HK-2 (cell line): ENCODE measurements around the gene AMBRA1.

ENCODE experiments used
- DNase-seq: peaks from one replicate; pipeline ENCODE4 v3.0.0-alpha.2; 2018; ENCODE audit not compliant: unreplicated experiment

The AMBRA1 gene

GRCh38 chr11:46438211-46438610 is 155.6 kb downstream of the AMBRA1 start:
- no peak for DNase-seq

- no peak for DNase-seq
These were observed 156.6 kb downstream of the AMBRA1 start for GRCh38 chr11:46437122-46437689.

DNA sequence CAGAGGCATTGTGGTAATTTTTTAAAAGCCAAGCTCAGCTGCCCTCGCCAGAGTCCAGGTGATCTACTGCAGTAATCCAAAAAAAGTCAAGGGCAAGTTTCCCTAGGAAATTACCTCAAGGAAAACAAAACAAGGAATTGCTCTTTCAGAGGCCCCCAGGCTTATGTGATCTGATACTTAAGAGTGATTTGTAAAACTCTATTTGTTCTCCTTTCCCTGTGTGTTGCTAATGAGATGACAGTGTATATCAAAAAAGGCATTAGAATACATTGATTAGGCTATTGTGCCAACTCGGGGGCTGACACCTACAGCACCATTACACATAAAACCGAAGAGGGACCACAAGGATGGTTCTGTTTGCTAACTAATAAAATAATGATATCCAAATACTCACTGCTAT is 157.7 kb downstream of the AMBRA1 start:
- DNase-seq: no peak

DNA sequence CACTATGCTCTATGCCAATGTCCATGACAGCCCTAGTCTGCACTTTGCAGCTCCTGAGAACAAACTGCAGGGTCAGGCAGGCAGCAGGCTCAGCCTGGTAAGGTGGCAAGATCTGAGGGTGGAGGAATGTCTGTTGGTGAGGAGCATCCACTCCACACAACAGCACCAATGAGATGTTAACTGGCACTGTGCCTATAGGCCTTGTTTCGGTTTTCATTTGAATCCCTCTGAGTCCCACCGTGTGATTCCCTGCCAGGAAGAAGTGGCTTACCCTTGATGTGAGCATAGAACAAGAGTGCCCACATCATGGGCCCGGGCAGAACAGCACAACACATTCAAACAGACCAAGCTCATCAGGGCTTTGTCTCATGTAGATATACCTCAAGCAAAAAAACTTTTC is 158.1 kb downstream of the AMBRA1 start:
- DNase-seq: no peak

- no peak for DNase-seq
These were observed 162.6 kb downstream of the AMBRA1 start for GRCh38 chr11:46431211-46431610.

DNA sequence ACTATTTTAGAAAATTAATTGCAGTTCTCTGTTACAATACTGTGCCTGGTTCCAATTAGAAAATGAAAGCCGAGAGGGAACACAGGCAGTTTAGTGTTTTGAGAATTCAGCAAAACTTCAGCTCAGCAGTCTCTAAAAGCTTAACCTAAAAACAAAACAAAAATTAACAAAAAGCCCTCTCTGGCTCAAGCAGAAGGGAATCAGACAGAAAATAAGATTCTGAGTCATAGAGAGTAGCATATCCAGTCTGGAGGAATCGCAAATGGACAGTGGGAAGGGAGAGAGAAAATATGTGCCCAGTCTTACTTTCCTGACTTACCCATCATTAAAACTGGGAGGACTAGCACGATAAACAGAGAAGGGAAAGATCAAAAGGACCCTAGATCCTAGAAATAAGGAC is 164.1 kb downstream of the AMBRA1 start:
- no peak for DNase-seq

GRCh38 chr11:46427364-46427763 is 166.5 kb downstream of the AMBRA1 start:
- no peak for DNase-seq

DNA sequence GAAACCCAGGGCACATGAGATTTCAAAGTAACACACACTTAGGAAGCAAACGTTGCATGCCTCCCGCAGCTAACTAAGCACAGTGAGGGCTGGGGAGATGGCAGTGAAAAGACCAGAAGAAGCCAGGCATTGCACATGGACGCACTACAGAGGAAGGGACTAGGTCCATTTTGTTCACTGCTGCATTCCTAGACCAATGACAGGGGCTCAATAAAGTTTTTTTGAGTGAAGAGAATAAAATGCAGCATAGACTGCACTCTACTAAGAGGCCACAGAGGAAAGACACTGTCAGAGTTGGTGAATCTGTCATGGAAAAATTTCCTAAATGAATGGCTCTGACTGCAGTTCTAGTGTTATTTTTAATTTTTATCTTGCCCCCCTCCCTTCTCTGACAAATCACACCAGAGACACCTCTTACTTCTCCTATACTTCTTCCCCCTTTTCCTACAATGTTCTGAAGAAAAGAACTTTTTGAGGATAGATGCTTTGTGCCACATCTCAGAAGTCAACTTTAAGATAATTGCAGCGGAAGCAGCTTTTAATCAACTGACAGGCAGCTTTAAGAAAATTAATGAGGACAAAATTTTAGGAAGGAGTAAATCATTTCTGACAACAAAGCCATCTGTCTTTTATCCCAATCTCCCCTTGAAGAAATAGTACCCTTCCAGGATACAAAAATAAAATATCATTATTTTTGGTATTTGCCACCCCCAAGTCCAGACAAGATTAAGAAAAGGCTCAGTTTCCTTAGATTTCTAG is 167.4 kb downstream of the AMBRA1 start:
- DNase-seq: no peak

GRCh38 chr11:46422588-46422987 is 171.2 kb downstream of the AMBRA1 start:
- DNase-seq: no peak

GRCh38 chr11:46421257-46421880 is 172.5 kb downstream of the AMBRA1 start:
- DNase-seq: no peak

GRCh38 chr11:46420513-46420912 is 173.3 kb downstream of the AMBRA1 start:
- no peak for DNase-seq

DNA sequence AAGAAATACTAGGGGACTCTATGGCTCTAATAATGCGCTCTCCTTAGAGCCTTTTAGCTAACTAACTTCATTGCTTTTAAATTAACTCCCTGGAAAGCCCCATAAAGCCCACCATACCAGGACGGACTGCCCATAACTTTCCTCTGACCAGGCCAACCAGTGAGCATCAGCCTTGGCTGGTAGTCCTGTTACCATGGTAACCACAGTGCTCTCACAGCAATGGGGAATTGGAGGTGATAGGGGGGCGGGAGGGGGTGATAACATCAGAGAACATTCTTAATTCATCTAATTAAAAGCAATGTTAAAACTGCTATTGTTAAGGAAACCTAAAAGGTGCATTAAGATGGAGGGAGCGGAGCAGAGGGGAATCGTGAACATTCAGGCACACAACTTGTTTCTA is 175.1 kb downstream of the AMBRA1 start:
- DNase-seq: no peak

- DNase-seq: no peak
These were observed 176.1 kb downstream of the AMBRA1 start for GRCh38 chr11:46417711-46418110.

DNA sequence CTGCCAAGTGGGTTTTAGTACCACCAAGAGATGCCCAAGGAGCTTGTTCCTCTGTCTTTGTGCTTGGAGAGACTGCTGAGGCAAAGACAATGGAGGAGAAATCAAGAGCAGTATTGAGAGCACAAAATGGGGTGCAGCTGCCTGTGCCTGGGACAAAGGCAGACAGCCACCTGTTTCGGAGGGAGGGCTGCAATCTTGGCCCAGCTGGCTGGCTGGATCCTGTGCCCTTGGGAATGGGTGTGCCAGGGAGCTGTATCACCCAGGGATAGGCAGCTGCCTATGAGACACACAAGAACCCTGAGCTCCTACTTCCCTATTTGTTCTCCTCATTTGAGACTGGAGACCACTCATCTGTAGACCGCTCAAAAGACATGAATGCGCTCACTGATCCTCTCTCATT is 178.9 kb downstream of the AMBRA1 start:
- no peak for DNase-seq

GRCh38 chr11:46414466-46414796 is 179.4 kb downstream of the AMBRA1 start:
- no peak for DNase-seq

DNA sequence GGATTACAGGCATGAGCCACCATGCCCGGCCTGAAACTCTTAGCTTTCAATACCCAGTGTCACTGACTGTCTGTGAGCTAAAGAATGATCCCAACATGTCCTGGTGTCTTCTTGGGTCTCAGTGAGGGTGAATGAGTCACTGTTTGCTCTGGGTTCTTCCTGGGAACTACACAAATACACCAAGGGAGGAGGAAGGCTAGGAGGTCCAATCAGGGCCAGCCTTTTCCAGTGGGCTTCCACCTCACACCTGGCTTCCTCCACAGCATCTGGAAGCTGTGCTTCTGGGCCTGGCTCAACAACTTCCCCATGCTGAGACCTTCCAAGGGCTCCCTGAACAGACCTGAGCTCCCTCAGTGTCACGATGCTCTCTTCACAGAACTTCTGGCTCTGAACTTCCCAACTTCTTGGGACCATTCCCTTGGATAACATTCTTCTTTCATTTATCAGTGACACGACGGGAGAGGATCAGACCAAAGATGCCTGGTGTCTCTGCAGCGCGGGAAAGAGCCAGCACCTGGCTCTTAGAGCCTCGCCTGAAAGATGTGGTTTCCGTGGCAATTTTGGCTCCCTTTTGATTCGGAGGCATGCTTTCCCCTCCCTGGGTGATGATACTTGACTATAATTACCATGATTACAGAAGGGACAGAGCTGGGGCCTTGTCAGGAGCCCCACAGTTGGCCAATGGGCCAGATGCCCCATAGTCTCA is 179.9 kb downstream of the AMBRA1 start:
- DNase-seq: no peak

- no peak for DNase-seq
These were observed 183.8 kb downstream of the AMBRA1 start for GRCh38 chr11:46410021-46410420.

DNA sequence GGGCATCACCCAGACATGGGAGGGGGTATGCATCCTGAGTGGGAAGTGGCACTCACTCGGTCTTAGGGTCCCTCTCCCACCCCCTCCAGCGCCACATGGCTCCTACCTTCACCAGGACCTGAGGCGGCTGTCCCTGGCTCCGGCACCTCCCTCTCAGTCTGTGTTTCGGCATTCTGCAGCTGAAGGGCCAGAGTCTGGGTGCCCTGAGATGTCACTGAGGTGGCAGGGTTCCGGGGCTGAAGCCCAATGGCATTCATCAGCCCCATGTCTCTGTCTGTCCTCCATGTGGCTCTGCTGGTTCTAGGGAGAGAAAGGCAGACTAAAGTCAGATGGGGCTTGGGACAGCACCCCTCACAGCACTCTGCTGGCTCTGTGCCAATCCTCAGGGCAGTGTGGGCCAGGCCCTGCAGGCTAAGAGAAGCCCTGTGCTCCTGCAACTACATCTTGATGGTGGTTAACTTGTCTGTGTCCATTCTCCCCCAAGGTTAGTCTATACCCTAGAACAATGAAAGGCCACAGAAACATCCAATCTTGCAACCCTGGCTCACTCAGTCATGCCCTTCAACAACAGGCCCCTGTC is 185.3 kb downstream of the AMBRA1 start:
- no peak for DNase-seq

DNA sequence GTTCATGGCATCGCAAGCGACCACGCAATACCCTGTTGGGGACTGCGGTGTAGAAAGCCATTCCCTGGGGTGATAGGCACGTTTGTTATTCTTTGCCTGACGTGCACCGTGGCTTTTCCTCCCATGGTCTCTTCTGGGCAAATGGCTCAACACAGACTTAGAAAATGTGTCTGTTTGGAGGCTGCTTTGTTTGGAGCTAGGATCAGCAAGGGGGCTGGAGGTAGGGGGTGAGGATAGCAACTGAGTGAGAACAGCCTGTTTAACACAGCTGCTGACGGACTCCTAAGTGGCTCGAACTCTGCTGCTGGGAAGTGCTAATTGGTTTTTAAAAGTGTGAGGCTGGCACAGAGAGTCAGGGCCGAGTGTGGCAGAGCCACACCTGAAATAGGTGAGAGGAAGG is 186.2 kb downstream of the AMBRA1 start:
- DNase-seq: no peak

DNA sequence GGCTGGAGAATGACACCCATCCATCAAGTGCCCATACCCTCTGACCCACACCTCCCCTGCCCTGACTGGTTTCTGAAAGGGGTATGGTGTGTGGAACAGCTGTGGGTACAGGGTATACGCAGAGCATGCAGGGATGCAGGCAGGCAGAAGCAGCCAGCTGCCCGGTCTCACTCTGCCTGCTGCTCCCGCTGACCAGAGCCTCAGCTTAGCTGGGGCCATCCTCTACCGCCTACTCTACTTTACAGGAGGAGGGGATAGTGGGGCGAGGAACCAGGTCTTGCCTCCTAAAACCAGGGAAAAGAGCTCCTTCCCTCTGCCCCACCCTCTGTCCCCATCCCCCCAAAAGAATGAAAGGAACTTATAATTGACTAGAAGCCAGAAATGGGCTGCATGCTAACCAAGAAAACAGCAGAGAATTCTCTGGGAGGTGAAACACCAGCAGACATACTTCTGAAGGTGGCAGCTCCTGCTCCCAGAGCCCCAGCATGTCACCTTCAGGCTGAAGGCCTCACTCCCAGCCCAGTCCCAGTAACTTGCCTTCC is 189.3 kb downstream of the AMBRA1 start:
- no peak for DNase-seq

- no peak for DNase-seq
These were observed 190.6 kb downstream of the AMBRA1 start for GRCh38 chr11:46402957-46403902.
